Measurements from ENCODE around the gene BCAP31. TPM values are rescaled to one million over a fixed set of nuclear protein-coding genes. Genes with fewer than 3 reads are reported as not detected.

BCAP31 gene
- total and polyA plus RNA-seq, 2 donors (not counting 1 experiment from before 2014, with no cell fraction given) = 59.5 to 117 TPM

DNA sequence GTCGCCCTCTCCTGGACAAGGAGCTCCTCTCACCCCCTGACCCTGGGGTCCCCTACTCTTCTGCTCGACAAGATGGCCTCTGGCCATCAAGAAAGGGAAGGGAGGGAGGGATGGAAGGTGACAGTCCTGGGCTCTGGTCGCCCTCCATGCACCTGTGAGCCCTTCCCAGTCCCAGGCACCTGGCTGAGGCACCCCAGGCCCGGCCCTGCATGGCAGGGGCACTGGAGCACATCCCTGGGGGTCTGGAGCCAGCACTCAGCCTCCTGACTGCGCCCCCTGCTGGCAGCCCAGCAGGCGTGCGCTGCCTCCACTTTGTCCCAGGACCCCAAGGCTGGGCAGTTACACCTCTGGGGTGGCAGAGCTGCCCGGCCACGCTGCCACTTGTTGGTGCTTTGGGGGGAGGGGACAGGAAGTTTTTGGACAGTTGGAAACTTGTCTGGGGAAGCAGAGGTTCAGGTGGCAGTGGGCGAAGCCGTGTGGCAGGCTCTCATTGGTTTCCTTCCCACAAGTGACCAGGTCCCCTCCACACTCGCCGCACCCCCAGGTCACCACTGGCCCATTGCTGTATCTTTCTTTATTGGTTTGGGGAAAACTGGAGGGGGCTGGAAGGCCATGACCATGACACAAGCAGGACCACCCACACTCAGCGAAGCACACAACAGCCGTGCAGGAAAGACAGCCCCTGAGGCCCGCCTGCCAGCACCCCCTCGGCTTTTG is 54.9 kb downstream of the BCAP31 start:
- 0% methylated on average over 2 of the region's 17 CpGs for WGBS (ENCODE audit: insufficient coverage)
- POLR2A ChIA-PET = no interaction called here
- H3K9me3 ChIP-seq (ENCODE audit: control extremely low read depth in 1 of 3, control insufficient read depth in 2 of 3, insufficient read depth in 1 of 3, low read length in 2 of 3) = no peaks in the 10 kb centered on the region
- no peak overlapping the region for H3K4me3 ChIP-seq (ENCODE audit: control extremely low read depth in 1 of 5, extremely low read depth in 1 of 5, insufficient read depth in 1 of 5, low read depth in 2 of 5, low read length in 4 of 5)
- no peak overlapping the region for H3K27ac Mint-ChIP-seq
- no peaks in the 10 kb centered on the region for H3K9me3 Mint-ChIP-seq (ENCODE audit: insufficient read depth)
- no peak overlapping the region for H3K4me3 Mint-ChIP-seq
- peaks cover 0 to 6% of the 10 kb centered on the region in 2 donors for H3K4me1 ChIP-seq (ENCODE audit: control insufficient read depth in 2 of 2, insufficient read depth in 2 of 2, low read length in 2 of 2)
- intact Hi-C loops (cut with micrococcal nuclease) = loop anchor here (2.0 kb wide), 2 partner anchors 115 to 729 kb away; no protein-coding TSS in a partner anchor
- H3K4me2 ChIP-seq (replicated peaks; ENCODE audit: low read depth, low read length, poor library complexity, severe bottlenecking) = no peak overlapping the region
- H3K27me3 ChIP-seq (replicated peaks in 1 of 4; ENCODE audit: control extremely low read depth in 1 of 4, control insufficient read depth in 3 of 4, insufficient read depth in 4 of 4, low read length in 3 of 4) = peaks cover 0 to 15% (median 0%) of the 10 kb centered on the region in 4 experiments
- no peak overlapping the region for H3K9ac ChIP-seq (ENCODE audit: low read length)
- H3K27ac ChIP-seq (ENCODE audit: low read length in 2 of 2) = no peak overlapping the region
- no peaks in the 10 kb centered on the region for H3K36me3 ChIP-seq (replicated peaks in 1 of 2; ENCODE audit: control extremely low read depth in 1 of 2, control insufficient read depth in 1 of 2, extremely low read depth in 1 of 2, insufficient read depth in 2 of 2, low read length in 1 of 2)
- H2AFZ ChIP-seq (ENCODE audit: insufficient read depth, low read depth, low read length, poor library complexity, severe bottlenecking) = no peak overlapping the region
- peak; percentile 53 for ATAC-seq (ENCODE audit: low read depth)
- peaks cover 26% of the 10 kb centered on the region for H3K27me3 Mint-ChIP-seq
- CTCF ChIA-PET = interaction anchor here (0.9 to 9.2 kb wide), 7 partner anchors 12 to 728 kb away, joined by 3 to 97 read pairs (median 20); no protein-coding TSS in a partner anchor
- H4K20me1 ChIP-seq (ENCODE audit: control insufficient read depth, insufficient read depth, low read length, poor library complexity, severe bottlenecking) = no peaks in the 10 kb centered on the region
- peaks cover 12% of the 10 kb centered on the region for H3K4me1 Mint-ChIP-seq
- TF ChIP-seq, protein P1, sequence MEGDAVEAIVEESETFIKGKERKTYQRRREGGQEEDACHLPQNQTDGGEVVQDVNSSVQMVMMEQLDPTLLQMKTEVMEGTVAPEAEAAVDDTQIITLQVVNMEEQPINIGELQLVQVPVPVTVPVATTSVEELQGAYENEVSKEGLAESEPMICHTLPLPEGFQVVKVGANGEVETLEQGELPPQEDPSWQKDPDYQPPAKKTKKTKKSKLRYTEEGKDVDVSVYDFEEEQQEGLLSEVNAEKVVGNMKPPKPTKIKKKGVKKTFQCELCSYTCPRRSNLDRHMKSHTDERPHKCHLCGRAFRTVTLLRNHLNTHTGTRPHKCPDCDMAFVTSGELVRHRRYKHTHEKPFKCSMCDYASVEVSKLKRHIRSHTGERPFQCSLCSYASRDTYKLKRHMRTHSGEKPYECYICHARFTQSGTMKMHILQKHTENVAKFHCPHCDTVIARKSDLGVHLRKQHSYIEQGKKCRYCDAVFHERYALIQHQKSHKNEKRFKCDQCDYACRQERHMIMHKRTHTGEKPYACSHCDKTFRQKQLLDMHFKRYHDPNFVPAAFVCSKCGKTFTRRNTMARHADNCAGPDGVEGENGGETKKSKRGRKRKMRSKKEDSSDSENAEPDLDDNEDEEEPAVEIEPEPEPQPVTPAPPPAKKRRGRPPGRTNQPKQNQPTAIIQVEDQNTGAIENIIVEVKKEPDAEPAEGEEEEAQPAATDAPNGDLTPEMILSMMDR (IDR thresholded peaks at IDR 0.05) = peak; percentile 75
- TF ChIP-seq EZH2 (IDR thresholded peaks at IDR 0.05; ENCODE audit: borderline replicate concordance, insufficient read depth, low read depth, low read length, poor library complexity, severe bottlenecking) = no peak
- no peaks in the 10 kb centered on the region for H3K79me2 ChIP-seq (ENCODE audit: control insufficient read depth, insufficient read depth, low read length)
- peak; percentile 61 for DNase-seq
